RPMI8226 (cell line): ENCODE results near the gene SMIM44.
"Not testable (repeated sequence)": the region's sequence is repeated elsewhere in the genome, so short reads cannot be mapped to it uniquely, and the experiment has no call there.

Experiments used
- DNase-seq: peaks from one replicate; pipeline ENCODE4 v3.0.0-alpha.2; 2015

SMIM44 gene

DNA sequence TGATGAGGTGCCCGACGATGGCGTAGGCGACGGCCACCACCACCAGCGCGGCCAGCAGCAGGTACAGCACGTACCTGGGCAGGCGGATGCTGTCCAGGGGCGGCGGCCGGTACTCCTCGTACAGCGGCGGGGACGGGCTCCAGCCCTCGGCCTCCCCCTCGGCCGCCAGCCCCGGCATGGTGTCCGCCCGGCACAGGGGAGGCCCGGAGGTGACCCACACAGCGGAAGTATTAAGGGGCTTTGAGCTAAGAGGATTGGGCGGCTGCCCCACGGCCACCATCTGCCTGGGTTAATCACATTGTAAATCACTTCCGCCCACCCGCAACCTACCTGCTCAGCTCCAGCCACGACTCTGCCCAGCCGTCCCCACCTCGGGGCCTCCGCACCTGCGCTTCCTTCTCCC is at the start of gene SMIM44:
SMIM44 (minus strand) TSS at position 216 of the 403 bp plus-strand sequence; CDS start at position 178, 38 bp downstream.
- DNase-seq, result no peak

- no peak for DNase-seq
These were observed 49.8 kb upstream of the SMIM44 start for GRCh38 chr19:3533033-3533432.

GRCh38 chr19:3532154-3532786 is 49.0 kb upstream of the SMIM44 start:
- DNase-seq, result no peak

DNA sequence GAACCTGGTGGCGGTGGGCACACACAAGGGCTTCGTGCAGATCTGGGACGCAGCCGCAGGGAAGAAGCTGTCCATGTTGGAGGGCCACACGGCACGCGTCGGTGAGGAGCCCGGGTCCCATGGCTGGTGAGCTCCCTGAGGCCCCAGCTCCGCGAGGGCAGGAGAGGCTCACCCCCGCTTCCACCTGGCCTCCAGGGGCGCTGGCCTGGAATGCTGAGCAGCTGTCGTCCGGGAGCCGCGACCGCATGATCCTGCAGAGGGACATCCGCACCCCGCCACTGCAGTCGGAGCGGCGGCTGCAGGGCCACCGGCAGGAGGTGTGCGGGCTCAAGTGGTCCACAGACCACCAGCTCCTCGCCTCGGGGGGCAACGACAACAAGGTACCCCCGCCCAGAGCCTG is 48.5 kb upstream of the SMIM44 start:
- DNase-seq, result no peak

- DNase-seq, result no peak
These were observed 47.1 kb upstream of the SMIM44 start for GRCh38 chr19:3530389-3530788.

GRCh38 chr19:3529299-3529698 is 46.1 kb upstream of the SMIM44 start:
- not testable (repeated sequence) for DNase-seq

DNA sequence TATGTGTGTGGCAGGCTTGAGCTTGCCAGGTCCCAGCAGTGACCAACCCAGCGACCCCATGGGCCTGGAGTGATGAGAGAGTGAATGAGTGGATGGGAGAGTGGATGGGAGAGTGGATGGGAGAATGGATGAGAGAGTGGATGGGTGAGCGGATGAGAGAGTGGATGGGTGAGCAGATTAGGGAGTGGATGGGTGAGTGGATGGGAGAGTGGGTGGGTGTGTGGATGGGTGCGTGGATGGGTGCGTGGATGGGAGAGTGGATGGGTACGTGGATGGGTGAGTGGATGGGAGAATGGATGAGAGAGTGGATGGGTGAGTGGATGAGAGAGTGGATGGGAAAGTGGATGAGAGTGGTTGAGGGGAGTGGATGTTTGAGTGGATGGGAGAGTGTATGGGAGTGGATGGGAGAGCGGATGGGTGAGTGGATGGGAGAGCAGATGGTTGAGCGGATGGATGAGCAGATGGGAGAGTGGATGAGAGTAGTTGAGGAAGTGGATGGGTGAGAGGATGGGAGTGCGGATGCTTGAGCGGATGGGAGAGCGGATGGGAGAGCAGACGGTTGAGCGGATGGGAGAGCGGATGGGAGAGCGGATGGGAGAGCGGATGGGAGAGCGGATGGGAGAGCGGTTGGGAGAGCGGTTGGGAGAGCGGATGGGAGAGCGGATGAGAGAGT is 45.4 kb upstream of the SMIM44 start:
- no peak for DNase-seq

GRCh38 chr19:3528080-3528479 is 44.8 kb upstream of the SMIM44 start:
- no peak for DNase-seq

- DNase-seq, result no peak
These were observed 44.1 kb upstream of the SMIM44 start for GRCh38 chr19:3527238-3527910.

- DNase-seq, result no peak
These were observed 43.4 kb upstream of the SMIM44 start for GRCh38 chr19:3526507-3527237.

- no peak for DNase-seq
These were observed 41.7 kb upstream of the SMIM44 start for GRCh38 chr19:3524904-3525451.

DNA sequence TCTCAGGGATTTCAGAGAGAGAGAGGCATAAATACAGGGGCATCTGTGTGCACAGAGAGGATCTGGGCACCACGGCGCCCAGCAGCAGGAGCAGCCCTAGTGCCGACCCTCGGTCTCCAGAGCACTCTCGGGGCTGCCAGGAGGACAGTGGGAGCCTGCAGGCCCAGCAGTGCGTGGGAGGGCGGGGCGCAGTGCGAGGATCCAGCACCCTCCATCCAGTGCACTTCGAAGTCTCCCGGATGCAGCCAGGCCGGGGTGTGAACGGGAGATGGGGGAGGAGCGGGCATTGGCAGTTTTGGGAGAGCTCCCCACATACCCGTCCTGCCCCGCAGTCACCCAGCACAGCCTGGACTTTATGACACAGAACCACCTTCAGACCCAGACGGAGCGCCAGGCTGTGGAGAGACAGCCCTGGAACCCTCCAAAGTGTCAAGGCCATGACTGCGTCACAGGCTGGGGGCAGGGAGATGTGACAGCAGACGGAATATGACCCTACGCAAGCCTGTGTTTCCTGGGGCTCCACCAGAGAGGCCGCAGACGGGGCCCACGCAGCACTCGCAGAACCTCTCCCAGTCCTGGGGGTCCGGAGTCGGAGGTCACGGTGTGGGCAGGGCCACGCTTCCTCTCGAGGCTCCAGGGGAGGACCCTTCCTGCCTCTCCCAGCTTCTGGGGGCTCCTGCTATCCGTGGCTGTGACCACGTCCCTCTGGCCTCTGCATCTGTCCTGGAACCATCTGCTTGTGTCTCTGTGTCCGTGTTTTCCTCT is 41.0 kb upstream of the SMIM44 start:
- DNase-seq, result no peak

- DNase-seq, result no peak
These were observed 40.3 kb upstream of the SMIM44 start for GRCh38 chr19:3523361-3524077.

- DNase-seq, result no peak
These were observed 39.5 kb upstream of the SMIM44 start for GRCh38 chr19:3522421-3523360.

- DNase-seq, result no peak
These were observed 37.8 kb upstream of the SMIM44 start for GRCh38 chr19:3521104-3521445.

GRCh38 chr19:3520166-3521103 is 37.2 kb upstream of the SMIM44 start:
- DNase-seq, result no peak

GRCh38 chr19:3519126-3519525 is 35.9 kb upstream of the SMIM44 start:
- DNase-seq, result no peak

GRCh38 chr19:3518659-3519058 is 35.4 kb upstream of the SMIM44 start:
- DNase-seq, result no peak

- DNase-seq, result no peak
These were observed 35.0 kb upstream of the SMIM44 start for GRCh38 chr19:3518255-3518654.
